AG09309 (cell line): ENCODE results near the gene HMOX1.

Experiments used
- DNase-seq: peaks from one replicate; pipeline ENCODE4 v3.0.0-alpha.2; 2010; ENCODE audit warnings: low read depth
- H3K4me3 ChIP-seq: 2 replicates; pipeline ENCODE4 v1.5.1; 2011; ENCODE audit warnings: mild to moderate bottlenecking, low read depth, low read length, moderate library complexity; ENCODE audit not compliant: control insufficient read depth
- TF ChIP-seq, protein P1 (sequence below): IDR thresholded peaks from 2 replicates; pipeline ENCODE4 v1.5.1; 2011; ENCODE audit warnings: mild to moderate bottlenecking, low read depth, low read length, inconsistent platforms; ENCODE audit not compliant: insufficient read depth, control insufficient read depth; ENCODE audit errors: missing control alignments

The HMOX1 gene

GRCh38 chr22:35337932-35338331, 43.0 kb upstream of the HMOX1 start:
- TF ChIP-seq, protein P1, sequence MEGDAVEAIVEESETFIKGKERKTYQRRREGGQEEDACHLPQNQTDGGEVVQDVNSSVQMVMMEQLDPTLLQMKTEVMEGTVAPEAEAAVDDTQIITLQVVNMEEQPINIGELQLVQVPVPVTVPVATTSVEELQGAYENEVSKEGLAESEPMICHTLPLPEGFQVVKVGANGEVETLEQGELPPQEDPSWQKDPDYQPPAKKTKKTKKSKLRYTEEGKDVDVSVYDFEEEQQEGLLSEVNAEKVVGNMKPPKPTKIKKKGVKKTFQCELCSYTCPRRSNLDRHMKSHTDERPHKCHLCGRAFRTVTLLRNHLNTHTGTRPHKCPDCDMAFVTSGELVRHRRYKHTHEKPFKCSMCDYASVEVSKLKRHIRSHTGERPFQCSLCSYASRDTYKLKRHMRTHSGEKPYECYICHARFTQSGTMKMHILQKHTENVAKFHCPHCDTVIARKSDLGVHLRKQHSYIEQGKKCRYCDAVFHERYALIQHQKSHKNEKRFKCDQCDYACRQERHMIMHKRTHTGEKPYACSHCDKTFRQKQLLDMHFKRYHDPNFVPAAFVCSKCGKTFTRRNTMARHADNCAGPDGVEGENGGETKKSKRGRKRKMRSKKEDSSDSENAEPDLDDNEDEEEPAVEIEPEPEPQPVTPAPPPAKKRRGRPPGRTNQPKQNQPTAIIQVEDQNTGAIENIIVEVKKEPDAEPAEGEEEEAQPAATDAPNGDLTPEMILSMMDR: peak; percentile 4
- H3K4me3 ChIP-seq: no peak overlapping the region
- no peak for DNase-seq

GRCh38 chr22:35341090-35341874, 39.6 kb upstream of the HMOX1 start:
- no peak for DNase-seq
- TF ChIP-seq, protein P1: no peak

DNA sequence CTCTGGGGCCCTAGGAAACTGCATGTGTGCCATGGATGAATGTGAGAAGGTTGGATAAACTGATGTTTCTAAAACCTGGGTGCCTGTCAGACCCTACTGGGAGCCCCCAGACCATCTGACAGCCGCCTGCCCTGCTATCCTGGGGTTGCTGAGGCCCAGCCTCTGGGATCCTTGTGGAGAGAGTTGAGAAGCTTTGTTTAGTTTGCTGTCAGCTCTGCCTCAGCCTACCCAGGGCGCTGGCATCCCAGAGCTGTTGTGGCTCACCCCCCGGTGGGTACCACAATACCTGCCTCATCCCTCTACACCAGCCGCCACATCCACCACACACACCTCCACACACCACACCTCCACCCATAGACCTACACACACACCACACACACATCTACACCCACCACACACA, 38.5 kb upstream of the HMOX1 start:
- TF ChIP-seq, protein P1: no peak
- H3K4me3 ChIP-seq: no peak overlapping the region

More at GRCh38 chr22:35341090-35341874, 39.6 kb upstream of the HMOX1 start:
- no peak overlapping the region for H3K4me3 ChIP-seq

DNA sequence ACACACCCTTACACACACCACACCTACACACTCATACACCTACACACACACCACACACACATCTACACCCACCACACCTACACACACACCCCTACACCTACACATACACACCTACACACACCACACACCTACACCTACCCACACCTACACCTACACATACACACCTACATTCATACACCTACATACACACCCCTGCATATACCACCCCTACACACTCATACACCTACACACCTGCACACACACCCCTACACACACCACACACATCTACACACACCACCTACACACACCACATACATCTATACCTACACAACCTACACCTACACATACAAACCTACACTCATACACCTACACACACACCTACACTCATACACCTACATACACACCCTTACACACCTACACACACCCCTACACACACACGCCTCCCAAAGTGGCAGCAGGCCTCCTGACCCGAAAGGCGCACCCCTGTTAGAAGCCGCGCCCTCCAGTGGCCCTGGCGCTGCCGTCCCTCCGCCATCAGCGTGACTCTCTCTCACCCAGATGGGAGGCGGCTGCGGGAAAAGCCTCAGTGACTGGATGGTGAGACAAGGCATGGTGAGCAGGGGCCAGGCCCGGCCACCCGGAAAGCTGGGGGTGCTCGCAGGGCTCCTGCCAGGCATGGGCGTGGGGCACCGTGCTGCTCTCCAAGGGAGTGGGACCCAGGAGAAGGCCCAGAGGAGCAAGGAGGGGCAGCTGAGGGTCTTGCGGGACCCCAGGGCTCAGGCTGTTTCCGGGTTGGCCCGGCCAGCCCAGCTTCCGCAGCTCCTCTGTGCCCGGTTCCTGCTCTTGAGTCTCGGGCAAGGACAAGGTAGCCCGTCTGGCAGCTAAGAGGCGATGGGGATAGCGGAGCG, 37.0 kb upstream of the HMOX1 start:
- H3K4me3 ChIP-seq: no peak overlapping the region
- TF ChIP-seq, protein P1: no peak
- DNase-seq: no peak

More for the DNA sequence above, 38.5 kb upstream of the HMOX1 start:
- DNase-seq: no peak

- no peak for DNase-seq
- no peak overlapping the region for H3K4me3 ChIP-seq
- TF ChIP-seq, protein P1: no peak
These were observed 35.8 kb upstream of the HMOX1 start for GRCh38 chr22:35344956-35345690.
